Ectodermal cell (in vitro differentiated cells): ENCODE results near the gene SNX2.

ENCODE experiments used
- H3K27ac ChIP-seq: 2 replicates; pipeline ENCODE4 v1.7.0; 2013; ENCODE audit warnings: mild to moderate bottlenecking, low read depth, low read length; ENCODE audit not compliant: insufficient read depth, poor library complexity, severe bottlenecking
- H3K27me3 ChIP-seq: 2 replicates; pipeline ENCODE4 v1.7.0; 2013; ENCODE audit warnings: mild to moderate bottlenecking, low read length; ENCODE audit not compliant: insufficient read depth, control insufficient read depth, poor library complexity, severe bottlenecking
- H3K36me3 ChIP-seq: one replicate; pipeline ENCODE4 v1.7.0; 2013; ENCODE audit warnings: low read length; ENCODE audit not compliant: control insufficient read depth, insufficient read depth
- H3K4me1 ChIP-seq: one replicate; pipeline ENCODE4 v1.7.0; 2013; ENCODE audit warnings: low read length; ENCODE audit not compliant: control insufficient read depth, insufficient read depth
- H3K4me3 ChIP-seq: 2 replicates; pipeline ENCODE4 v1.7.0; 2013; ENCODE audit warnings: low read depth, low read length, control low read depth; ENCODE audit not compliant: insufficient read depth
- H3K9me3 ChIP-seq: 2 replicates; pipeline ENCODE4 v1.7.0; 2013; ENCODE audit warnings: mild to moderate bottlenecking, low read length, moderate library complexity; ENCODE audit not compliant: control insufficient read depth
- WGBS, 2 experiments: methylation state at CpG; one replicate each; pipeline ENCODE4 v1.1.7; 2013; ENCODE audit warnings: missing lambda C conversion rate in 2 of 2; 5-methylcytosine and 5-hydroxymethylcytosine counted together

SNX2 gene

DNA sequence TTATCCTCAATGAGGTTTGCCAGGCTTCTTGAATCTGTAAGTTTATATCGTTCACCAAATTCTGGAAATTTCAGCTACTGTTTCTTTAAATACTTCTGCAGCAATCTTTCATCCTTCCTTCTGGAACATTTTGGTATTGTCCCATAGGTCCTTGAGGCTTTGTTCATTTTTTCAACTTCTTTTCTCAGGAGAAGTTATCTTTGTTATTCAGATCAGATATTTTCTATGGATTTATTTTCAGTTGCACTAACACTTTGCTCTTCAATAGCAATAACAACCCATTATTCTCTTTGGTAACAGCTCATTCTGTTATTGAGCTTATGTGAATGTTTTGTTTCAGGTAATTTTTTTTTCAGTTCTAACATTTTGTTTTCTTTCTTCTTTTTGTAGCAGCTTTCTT lies 13.5 kb downstream of the SNX2 start:
- 84 to 96% methylated on average over 1 of the region's 1 CpG for WGBS, 2 experiments
- Histone ChIP-seq H3K36me3 (no peaks in the 10 kb centered on the region), H3K27me3 (no peaks in the 10 kb centered on the region), H3K9me3 (no peaks in the 10 kb centered on the region), H3K4me3 (no peak overlapping the region), H3K27ac (no peak overlapping the region), H3K4me1 (no peaks in the 10 kb centered on the region)

DNA sequence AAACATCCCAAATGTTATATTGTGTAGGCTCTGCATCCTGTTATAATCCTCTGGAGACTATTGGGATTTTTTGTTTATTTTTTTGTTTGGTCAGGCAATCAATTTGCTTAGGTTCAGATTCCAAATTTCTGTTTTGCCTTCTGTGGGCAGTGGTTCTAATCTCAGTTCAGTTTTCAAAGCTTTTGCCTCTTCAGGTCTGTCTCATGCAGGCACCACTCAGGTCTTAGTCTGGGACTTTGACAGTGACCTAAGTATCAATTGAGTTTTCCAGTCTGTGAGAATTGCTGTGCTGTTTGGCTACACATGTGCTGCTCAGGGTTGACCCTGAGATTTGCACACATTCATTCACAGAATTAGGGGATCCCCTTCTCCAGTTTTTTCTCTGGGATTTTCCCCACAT lies 14.1 kb downstream of the SNX2 start:
- Histone ChIP-seq H3K4me3 (no peak overlapping the region), H3K9me3 (no peaks in the 10 kb centered on the region), H3K4me1 (no peaks in the 10 kb centered on the region), H3K27me3 (no peaks in the 10 kb centered on the region), H3K36me3 (no peaks in the 10 kb centered on the region), H3K27ac (no peak overlapping the region)

DNA sequence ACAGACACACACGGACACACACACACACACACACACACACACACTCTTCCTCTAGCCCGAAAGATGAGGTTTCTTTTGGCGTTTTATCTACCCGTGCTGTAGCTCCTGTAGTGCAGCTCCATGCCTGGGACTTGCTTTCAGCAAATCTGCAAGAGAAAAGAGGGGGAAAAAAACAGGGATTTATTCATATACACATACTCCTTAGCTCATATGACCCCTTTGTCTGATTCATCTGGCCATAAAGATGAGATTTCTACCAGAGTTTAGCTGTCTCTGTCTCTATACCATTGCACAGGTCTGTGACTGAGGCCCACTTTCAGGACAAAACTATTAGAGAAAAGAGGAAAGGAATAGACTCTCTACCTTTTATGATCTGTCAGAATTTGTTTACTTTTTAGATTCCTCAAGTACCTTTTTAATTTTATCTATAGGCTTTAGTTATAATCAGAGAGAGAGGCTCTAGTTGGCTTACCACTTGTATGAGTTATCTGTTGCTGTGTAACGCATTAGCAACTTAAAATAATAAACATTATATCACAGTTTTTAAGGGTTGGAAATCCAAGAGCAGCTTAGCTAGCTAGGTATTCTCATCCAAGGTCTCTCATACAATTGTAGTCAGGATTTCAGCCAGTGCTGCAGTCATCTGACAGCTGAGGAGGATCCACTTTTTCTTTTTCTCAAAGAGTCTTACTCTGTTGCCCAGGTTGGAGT lies 14.7 kb downstream of the SNX2 start:
- no peaks in the 10 kb centered on the region for H3K27me3 ChIP-seq
- WGBS, 2 experiments, result 75 to 80% methylated on average over 4 to 5 of the region's 5 CpGs
- no peaks in the 10 kb centered on the region for H3K9me3 ChIP-seq
- H3K4me3 ChIP-seq, result no peak overlapping the region
- no peak overlapping the region for H3K27ac ChIP-seq
- H3K36me3 ChIP-seq, result no peaks in the 10 kb centered on the region
- H3K4me1 ChIP-seq, result no peaks in the 10 kb centered on the region

DNA sequence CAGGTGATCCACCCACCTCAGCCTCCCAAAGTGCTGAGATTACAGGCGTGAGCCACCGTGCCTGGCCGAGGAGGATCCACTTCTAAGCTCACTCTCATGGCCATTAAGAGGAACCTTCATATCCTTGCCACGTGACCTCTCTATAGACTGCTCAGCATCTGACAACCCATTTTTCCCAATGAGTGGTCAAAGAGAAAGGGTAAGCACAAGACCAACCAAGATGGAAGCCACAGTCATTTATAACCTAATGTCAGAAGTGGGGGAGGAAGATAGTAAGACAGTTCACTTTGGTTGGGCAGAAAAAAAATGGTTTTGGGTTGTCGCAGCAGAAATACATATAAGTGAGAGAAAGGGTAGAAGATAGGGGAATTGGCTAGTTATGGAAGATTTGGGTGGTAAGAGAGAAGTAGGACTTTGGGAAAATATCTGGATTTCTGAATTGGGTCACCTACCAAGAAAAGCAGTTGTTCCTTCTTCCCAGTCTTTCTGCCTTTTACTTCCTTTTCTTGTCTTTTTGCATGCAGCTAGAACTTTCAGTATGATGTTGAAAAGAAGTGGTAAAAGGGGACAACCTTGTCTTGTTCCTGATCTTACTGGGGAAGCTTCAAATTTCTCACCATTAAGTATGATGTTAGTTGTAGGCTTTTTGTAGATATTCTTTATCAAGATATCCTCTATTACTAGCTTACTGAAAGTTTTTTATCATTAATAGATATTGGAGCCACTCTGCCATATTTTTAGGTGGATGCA lies 15.6 kb downstream of the SNX2 start:
- H3K4me3 ChIP-seq, result no peak overlapping the region
- H3K4me1 ChIP-seq, result no peaks in the 10 kb centered on the region
- 95 to 97% methylated on average over 5 of the region's 5 CpGs for WGBS, 2 experiments
- no peaks in the 10 kb centered on the region for H3K27me3 ChIP-seq
- H3K36me3 ChIP-seq, result no peaks in the 10 kb centered on the region
- no peaks in the 10 kb centered on the region for H3K9me3 ChIP-seq
- no peak overlapping the region for H3K27ac ChIP-seq

DNA sequence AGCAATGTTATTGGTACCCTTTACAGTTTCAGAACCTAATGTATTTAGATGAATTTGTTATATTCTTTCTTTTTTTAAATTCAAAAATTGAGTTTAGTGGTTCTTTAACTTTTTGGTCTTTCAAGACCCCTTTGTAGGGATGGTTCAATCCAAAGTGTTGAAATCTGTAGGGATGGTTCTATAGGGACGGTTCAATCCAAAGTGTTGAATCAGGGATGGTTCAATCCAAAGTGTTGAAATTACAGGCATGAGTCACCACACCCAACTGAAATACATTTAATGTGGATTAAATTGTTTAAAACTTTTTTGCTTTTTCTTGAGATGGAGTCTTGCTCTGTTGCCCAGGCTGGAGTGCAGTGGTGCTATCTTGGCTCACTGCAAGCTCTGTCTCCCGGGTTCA lies 30.6 kb downstream of the SNX2 start:
- 93 to 97% methylated on average over 2 of the region's 2 CpGs for WGBS, 2 experiments
- Histone ChIP-seq H3K27me3 (no peaks in the 10 kb centered on the region), H3K9me3 (no peaks in the 10 kb centered on the region), H3K4me1 (peaks cover 10% of the 10 kb centered on the region), H3K27ac (no peak overlapping the region), H3K36me3 (no peaks in the 10 kb centered on the region), H3K4me3 (no peak overlapping the region)

- WGBS, 2 experiments, result 100% methylated on average over 1 of the region's 2 CpGs; no CpG with 5 or more reads in 1 of the 2 experiments
- Histone ChIP-seq H3K4me1 (peaks cover 10% of the 10 kb centered on the region), H3K27ac (no peak overlapping the region), H3K36me3 (no peaks in the 10 kb centered on the region), H3K9me3 (no peaks in the 10 kb centered on the region), H3K4me3 (no peak overlapping the region), H3K27me3 (no peaks in the 10 kb centered on the region)
These were observed 35.5 kb downstream of the SNX2 start for GRCh38 chr5:122810405-122810804.

DNA sequence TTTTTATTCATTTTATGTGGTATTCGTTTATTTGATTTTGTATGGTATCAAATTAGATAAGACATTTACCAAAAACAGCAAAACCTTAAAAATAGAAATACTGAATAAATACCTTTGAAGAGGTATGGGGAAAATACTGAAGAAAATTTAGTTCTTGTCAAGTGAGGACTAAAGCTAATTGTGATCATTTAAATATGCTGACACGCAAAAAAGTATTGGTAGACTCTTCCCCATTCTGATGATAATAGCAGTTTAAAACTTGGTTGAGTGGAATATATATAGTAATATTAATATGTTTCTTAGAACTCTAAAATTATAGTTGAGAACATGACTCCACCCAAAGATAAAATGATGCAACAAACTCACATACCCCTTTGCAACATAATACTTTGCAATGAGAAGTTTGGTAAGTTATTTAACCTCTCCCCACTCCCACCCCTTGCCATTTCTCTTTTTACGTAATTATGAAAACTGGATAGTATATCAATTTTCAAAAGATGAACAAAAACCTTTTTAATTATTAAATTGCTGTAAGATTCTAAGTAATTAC lies 40.4 kb downstream of the SNX2 start:
- H3K4me3 ChIP-seq, result no peak overlapping the region
- 100% methylated on average over 1 of the region's 3 CpGs for WGBS, 2 experiments
- H3K27ac ChIP-seq, result no peak overlapping the region
- H3K4me1 ChIP-seq, result peaks cover 5% of the 10 kb centered on the region
- H3K36me3 ChIP-seq, result peaks cover 14% of the 10 kb centered on the region
- H3K27me3 ChIP-seq, result no peaks in the 10 kb centered on the region
- no peaks in the 10 kb centered on the region for H3K9me3 ChIP-seq

DNA sequence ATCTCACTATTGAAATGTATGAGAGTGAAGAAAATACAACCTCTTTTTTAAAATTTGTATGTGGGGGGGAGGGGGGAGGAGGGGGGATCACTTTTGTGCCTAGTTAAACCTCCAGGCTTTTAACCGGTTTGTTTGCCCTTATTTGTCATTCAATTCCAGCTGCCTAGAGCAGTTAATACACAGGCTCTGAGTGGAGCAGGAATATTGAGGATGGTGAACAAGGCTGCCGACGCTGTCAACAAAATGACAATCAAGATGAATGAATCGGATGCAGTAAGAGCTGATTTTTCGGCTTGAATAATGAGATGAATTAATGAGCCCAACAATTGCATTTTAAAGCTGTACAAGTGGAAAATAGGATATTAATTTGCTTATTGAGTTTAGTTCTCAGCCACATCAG lies 41.9 kb downstream of the SNX2 start:
- H3K9me3 ChIP-seq, result no peaks in the 10 kb centered on the region
- no peaks in the 10 kb centered on the region for H3K27me3 ChIP-seq
- H3K4me1 ChIP-seq, result peaks cover 5% of the 10 kb centered on the region
- no peak overlapping the region for H3K27ac ChIP-seq
- peaks cover 21% of the 10 kb centered on the region for H3K36me3 ChIP-seq
- H3K4me3 ChIP-seq, result no peak overlapping the region
- WGBS, 2 experiments, result 47 to 49% methylated on average over 5 of the region's 5 CpGs

- no peaks in the 10 kb centered on the region for H3K27me3 ChIP-seq
- no peak overlapping the region for H3K27ac ChIP-seq
- H3K36me3 ChIP-seq, result peaks cover 7% of the 10 kb centered on the region
- H3K4me3 ChIP-seq, result no peak overlapping the region
- WGBS, 2 experiments, result 100% methylated on average over 1 of the region's 1 CpG
- peaks cover 8% of the 10 kb centered on the region for H3K4me1 ChIP-seq
- no peaks in the 10 kb centered on the region for H3K9me3 ChIP-seq
These were observed 57.1 kb downstream of the SNX2 start for GRCh38 chr5:122831984-122832383.

DNA sequence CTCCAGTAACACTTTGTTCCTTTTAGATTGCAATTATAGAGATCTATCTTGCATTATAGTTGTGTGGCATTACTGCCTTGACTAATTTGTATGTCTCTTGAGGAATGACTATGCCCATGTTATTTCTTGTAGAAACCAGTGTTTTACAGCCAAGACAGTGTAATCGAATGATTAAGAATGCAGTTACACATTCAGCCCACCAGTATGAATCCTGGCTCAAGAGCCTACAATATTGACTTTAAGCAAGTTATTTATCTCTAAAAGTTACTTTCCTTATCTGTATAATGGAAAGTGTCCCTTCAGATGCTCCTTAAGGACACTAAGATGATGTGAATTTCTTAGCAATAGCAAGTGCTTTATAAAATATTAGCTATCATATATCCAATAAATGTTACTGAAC lies 60.8 kb downstream of the SNX2 start:
- no peaks in the 10 kb centered on the region for H3K9me3 ChIP-seq
- 88 to 93% methylated on average over 1 of the region's 1 CpG for WGBS, 2 experiments
- peaks cover 8% of the 10 kb centered on the region for H3K4me1 ChIP-seq
- no peaks in the 10 kb centered on the region for H3K36me3 ChIP-seq
- no peak overlapping the region for H3K4me3 ChIP-seq
- no peak overlapping the region for H3K27ac ChIP-seq
- no peaks in the 10 kb centered on the region for H3K27me3 ChIP-seq
